AG09319 (cell line): ENCODE data around the gene UNC5A.

Source experiments
- DNase-seq: peaks from one replicate; pipeline ENCODE4 v3.0.0-alpha.2; 2010; ENCODE audit warnings: low read depth; ENCODE audit errors: extremely low read depth
- TF ChIP-seq, protein P1 (sequence below): IDR thresholded peaks from 2 replicates; pipeline ENCODE4 v1.5.1; 2011; ENCODE audit warnings: low read depth, mild to moderate bottlenecking, inconsistent platforms, low read length, moderate library complexity

UNC5A gene

DNA sequence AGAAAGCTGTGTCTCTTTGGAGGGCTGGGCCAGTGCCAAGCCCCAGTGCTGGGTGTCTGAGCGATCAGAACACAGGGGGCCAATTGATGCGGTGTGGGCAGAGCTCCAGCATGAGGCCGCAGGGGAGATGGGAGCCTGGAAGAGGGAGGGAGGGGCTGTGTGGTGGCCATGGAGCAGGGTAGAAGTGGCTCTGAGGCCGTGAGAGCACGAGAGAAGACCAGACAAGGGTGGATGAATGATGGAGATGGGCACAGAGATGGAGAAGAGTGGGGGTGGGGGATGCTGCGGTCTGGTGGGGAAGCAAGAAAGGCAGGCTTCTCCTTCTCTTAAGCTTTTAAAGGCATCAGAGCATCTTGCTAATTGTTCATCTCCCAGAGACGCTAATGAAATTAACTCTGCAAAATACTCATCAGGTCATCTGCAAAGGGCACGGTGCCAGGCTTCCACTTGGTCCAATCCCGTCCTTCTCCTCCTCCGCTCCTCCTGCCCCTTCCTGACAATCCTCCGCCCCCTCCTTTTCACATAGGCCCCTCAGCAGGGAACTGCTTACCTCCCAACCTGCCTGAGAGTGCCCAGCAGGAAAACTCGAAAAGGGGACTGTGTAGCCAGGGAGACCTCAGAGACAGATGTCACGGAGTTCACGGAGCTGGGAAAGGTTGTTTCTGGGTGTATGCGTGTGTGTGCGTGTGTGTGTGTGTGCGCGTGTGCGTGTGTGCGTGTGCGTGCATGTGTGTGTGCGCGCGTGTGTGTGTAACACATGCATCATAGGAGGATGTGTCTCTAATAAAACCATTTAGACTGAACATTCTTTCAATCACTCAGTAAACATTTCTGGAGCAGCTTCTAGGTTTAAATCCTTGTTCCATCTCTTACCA is 7.1 kb upstream of the UNC5A start:
- TF ChIP-seq, protein P1, sequence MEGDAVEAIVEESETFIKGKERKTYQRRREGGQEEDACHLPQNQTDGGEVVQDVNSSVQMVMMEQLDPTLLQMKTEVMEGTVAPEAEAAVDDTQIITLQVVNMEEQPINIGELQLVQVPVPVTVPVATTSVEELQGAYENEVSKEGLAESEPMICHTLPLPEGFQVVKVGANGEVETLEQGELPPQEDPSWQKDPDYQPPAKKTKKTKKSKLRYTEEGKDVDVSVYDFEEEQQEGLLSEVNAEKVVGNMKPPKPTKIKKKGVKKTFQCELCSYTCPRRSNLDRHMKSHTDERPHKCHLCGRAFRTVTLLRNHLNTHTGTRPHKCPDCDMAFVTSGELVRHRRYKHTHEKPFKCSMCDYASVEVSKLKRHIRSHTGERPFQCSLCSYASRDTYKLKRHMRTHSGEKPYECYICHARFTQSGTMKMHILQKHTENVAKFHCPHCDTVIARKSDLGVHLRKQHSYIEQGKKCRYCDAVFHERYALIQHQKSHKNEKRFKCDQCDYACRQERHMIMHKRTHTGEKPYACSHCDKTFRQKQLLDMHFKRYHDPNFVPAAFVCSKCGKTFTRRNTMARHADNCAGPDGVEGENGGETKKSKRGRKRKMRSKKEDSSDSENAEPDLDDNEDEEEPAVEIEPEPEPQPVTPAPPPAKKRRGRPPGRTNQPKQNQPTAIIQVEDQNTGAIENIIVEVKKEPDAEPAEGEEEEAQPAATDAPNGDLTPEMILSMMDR, result no peak
- no peak for DNase-seq

DNA sequence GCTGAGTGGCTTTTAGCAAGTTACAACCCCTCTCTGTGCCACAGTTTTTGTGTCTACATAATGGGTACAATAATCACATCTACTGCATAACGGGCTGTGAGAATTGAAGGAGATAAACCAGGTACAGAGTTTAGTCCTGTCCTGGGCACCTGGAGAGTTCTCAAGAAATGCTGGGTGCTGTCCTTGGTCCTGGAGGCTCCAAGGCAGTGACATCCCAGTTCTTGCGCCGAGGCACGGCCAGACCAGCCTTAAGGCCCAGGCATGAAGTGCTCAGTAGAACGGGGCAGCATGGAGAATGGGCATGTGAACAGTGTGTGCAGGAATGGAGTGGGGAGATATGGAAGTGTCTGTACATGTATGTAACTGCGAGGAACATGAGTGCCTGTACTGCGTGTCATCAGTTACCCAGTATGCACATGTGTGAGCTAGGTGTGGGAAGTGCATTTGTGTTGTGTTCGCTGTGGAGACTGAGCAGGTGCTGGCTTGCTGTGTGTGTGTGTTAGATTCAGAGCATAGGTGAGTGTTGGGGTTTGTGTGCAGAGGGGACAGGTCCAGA is 6.3 kb upstream of the UNC5A start:
- no peak for DNase-seq
- TF ChIP-seq, protein P1, result no peak

DNA sequence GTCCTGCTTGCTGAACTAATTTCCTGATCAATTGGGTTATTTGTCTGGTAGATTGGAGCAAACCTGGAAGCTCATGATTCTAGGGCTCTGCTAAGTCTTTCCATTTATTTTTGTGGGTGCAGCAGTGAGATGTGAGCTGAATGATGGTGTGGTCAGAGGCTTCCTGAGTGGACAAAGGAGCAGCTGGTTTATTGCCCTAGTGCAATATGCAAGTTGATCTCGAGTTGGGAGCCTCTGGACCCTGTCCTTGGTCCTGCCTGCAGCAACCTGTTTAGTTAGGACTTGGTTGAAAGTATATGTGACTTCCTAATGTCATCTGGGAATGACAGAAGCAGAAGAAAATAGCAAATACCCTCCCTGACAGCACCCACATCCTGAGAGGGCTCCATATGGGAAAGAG is 4.2 kb upstream of the UNC5A start:
- DNase-seq, result no peak
- TF ChIP-seq, protein P1, result no peak

DNA sequence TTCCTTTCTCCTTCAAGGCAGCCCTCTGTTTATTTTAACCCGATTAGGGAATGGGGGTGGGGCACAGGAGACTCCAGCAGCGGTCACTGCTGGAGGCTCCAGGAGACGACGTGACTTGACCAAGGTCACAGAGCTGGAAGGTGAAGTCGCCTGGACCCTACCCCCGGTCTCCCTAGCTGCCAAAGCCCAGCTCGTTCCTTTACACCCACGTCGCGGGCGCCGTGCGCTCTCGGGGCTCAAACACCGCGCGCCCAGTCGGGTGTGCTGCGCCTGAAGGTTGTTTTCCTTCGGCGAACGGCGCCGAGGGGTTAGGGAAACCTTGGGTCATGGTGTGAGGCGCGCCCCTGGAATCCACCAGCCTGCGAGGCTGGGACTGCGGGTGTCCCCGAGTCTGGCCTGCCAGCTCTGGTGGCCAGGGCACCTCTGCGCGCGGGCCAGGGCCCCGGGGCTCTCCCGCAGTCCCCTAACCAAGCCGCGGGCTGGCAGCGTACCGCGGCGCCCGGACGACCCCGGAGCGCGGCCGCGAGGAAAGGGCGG is 747 bp upstream of the UNC5A start:
- DNase-seq, result no peak

DNA sequence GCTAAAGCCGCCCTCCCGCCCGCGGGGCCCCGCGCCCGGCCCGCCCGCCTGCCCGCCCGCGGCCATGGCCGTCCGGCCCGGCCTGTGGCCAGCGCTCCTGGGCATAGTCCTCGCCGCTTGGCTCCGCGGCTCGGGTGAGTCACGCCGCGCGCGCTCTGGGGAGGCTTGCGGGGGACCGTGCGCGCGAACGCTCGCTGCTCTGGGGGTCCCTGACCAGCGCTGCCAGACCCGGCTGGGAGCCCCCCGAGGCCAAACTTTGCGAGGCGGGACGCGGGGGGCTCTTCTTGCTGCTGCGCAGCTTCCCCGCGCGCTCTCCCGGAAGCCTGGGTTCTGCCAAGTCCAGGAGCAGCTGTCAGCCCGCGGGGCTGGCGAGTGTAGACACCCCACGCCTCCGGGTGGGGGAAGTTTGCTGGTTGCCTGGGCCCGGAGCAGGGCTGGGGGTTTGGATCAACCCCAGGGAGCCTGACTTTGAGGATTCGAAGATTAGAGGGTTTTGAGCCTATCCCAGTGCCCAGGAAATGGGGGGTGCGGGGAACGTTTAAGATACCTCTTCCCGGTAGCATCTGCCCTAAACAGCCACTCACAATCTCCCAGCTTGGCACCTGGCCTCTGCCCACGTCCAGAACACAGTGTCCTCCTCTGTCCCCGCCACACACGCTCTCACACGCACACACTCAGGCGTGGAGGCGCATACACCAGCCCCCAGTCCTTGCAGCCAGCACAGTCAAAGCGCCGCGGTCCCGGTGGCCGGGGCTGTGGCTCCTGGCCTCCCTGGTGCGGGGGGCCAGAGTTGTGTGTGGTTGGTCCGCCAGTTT is 535 bp downstream of the UNC5A start:
- TF ChIP-seq, protein P1, result no peak
- DNase-seq, result no peak

More for the DNA sequence above, 747 bp upstream of the UNC5A start:
- TF ChIP-seq, protein P1, result no peak

- TF ChIP-seq, protein P1, result peak; percentile 41
Measured at GRCh38 chr5:176812269-176813259, 2.2 kb downstream of the UNC5A start.

More at GRCh38 chr5:176812269-176813259, 2.2 kb downstream of the UNC5A start:
- DNase-seq, result no peak
